AG09319 (cell line): ENCODE measurements around the gene CYP26C1.

Experiments used
- DNase-seq: peaks from one replicate; pipeline ENCODE4 v3.0.0-alpha.2; 2010; ENCODE audit warnings: low read depth; ENCODE audit errors: extremely low read depth
- TF ChIP-seq, protein P1 (sequence below): IDR thresholded peaks from 2 replicates; pipeline ENCODE4 v1.5.1; 2011; ENCODE audit warnings: low read depth, mild to moderate bottlenecking, inconsistent platforms, low read length, moderate library complexity

Gene CYP26C1, protein sequence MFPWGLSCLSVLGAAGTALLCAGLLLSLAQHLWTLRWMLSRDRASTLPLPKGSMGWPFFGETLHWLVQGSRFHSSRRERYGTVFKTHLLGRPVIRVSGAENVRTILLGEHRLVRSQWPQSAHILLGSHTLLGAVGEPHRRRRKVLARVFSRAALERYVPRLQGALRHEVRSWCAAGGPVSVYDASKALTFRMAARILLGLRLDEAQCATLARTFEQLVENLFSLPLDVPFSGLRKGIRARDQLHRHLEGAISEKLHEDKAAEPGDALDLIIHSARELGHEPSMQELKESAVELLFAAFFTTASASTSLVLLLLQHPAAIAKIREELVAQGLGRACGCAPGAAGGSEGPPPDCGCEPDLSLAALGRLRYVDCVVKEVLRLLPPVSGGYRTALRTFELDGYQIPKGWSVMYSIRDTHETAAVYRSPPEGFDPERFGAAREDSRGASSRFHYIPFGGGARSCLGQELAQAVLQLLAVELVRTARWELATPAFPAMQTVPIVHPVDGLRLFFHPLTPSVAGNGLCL

DNA sequence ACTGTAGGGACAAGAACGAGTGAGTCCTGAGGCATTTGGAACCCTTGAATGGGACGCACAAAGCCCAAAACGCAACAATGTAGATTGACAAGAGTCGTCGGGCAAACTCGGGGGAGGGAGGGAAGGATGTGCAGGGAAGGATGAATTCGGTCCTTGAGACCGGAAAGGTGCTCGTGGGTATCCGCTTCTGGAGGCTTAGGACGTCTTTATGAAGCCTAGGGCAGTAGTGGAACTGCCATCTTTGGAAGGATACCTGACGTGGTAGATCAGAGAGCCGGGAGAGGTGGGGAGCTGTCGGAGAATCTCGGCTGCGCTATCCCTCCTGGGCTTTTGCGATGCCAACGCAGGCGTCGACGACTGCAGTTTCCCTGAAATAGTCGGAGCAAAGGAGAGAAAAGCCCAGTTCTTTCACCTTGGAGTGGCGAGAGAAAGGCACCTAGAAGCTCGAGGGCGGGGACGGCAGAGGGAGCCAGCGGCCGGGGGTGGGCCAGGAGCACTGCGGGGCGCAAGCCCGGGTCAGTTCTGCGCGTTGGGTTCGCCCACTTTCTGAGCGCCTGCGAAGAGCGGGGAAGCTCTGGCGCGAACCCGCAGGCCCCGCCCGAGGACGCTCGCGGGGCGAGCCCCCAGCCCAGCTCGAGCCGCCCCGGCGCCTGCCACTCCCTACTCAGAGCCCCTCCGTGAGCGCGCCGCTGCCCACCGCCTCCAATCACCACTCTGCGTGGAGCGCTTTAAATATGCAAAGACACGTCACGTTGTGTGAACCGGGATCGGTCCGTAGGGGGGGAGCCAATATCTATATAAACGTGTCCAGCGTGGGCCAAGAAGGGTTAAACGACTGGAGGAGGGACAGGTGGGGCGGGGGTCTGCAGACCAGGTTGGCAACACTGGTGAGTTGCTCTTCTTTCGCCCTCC, at the start of gene CYP26C1:
Gene CYP26C1 (plus strand): TSS at position 824 of the 912 bp plus-strand sequence. CDS start 466 bp downstream, outside the sequence.
- DNase-seq = no peak
- TF ChIP-seq, protein P1, sequence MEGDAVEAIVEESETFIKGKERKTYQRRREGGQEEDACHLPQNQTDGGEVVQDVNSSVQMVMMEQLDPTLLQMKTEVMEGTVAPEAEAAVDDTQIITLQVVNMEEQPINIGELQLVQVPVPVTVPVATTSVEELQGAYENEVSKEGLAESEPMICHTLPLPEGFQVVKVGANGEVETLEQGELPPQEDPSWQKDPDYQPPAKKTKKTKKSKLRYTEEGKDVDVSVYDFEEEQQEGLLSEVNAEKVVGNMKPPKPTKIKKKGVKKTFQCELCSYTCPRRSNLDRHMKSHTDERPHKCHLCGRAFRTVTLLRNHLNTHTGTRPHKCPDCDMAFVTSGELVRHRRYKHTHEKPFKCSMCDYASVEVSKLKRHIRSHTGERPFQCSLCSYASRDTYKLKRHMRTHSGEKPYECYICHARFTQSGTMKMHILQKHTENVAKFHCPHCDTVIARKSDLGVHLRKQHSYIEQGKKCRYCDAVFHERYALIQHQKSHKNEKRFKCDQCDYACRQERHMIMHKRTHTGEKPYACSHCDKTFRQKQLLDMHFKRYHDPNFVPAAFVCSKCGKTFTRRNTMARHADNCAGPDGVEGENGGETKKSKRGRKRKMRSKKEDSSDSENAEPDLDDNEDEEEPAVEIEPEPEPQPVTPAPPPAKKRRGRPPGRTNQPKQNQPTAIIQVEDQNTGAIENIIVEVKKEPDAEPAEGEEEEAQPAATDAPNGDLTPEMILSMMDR = no peak

DNA sequence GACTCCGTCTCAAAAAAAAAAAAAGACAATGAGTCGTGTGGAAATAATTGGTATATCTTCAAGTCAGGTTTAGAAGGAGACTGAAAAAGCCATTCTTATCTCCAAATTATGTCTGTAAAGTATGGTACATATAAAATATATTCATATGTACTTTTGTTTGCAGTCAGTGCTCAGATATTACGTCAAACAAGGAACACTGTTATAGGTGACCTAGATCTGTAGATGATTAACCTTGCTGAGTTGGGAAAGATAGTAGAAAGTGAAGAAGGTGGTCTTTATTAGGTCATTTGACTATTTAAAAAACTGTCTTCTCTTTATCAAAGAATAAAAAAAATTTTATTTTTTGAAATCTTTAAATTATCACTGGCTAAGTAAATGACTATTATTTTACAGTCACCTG, 44.9 kb upstream of the CYP26C1 start:
- DNase-seq = no peak
- TF ChIP-seq, protein P1 = no peak

DNA sequence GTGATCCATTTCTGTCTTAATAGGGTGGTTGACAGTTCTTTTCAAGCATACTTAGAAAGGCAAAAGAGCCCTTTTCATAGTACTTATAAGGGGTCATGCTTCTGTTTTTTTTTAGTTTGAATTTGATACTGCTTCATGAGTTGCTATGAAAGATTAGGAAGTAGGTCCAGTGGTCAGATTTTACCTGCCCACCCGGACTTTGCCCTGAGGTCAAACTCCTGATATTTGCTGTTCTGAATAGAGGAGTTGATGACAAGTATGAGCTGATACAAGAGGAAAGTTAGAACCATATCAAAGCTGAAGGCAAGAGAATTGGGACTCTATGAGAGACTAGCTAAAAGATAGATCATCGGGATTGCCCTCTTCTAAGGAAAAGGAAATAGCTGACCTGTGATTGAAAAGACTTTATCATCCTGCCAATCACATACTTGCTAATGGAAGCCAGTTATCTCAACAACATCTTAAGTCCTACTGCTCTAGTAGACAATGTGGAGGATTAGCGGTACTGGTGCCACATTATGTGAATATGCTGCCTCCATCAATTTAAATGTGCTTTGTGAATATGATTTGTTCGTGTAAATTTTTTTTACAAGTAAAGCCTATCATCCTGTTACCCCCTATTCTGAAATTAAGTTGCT, 37.5 kb upstream of the CYP26C1 start:
- DNase-seq = no peak
- TF ChIP-seq, protein P1 = no peak

DNA sequence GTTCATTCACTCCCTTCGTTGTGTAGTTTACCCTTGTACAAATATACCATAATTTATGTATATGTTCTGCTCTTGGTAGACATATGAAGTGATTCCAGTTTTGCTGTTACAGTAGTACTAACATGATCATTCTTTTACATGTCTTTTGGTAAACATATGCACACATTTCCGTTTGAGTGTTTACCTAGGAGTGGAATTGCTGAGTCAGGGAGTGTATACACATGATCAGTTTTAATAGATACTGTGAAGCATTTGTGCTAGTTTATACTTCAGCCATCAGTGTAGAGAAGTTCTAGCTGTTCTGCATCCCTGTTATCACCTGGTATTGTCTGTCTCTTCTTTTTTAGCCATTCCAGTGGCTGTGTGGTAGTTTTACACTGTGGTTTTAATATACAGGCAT, 34.5 kb upstream of the CYP26C1 start:
- no peak for DNase-seq
- TF ChIP-seq, protein P1 = no peak

DNA sequence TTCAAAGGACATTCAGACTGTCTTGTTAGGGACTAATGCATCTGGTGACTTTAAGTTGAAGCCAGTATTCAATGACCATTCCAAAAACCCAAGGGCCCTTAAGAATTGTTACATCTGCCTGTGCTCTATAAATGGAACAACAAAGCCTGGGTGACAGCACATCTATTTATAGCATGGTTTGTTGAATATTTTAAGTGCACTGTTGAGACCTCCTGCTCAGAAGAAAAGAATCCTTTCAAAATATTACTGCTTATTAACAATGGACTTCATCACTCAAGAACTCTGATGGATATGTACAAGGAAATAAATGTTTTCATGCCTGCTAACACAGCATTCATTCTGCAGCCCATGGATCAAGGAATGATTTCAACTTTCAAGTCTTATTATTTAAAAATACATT, 33.1 kb upstream of the CYP26C1 start:
- TF ChIP-seq, protein P1 = no peak

DNA sequence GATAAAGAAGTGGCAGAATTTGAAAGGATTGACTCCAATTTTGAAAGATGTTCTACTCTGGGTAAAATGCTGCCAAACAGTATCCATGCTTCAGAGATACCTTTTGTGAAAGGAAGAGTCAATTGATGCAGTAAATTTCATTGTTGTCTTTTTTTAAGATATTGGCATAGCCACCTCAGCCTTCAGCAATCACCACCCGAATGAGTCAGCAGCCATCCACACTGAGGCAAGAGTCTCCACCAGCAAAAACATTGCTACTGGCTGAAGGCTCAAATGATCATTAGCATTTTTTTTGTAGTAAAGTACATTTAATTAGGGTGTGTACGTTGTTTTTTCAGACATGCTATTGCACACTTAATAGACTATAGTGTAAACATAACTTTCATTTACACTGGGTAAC, 31.7 kb upstream of the CYP26C1 start:
- TF ChIP-seq, protein P1 = no peak
- DNase-seq = peak; percentile 4

More for the DNA sequence above, 33.1 kb upstream of the CYP26C1 start:
- DNase-seq = no peak
